Upper lobe of left lung (tissue), 4 donors: Measurements from ENCODE around the gene NUP98.

ENCODE experiments used
- CTCF ChIP-seq, 6 experiments: fragments of 450-650 bp in 4 of 6; fragments of 200-600 bp in 2 of 6; sonication (generic) in 2 of 6; IDR thresholded peaks; one replicate each; pipeline ENCODE4 v1.5.1; 2016 to 2019; ENCODE audit warnings: antibody characterized with exemption in 6 of 6
- POLR2A ChIP-seq, 4 donors: fragments of 450-650 bp; IDR thresholded peaks; one replicate each; pipeline ENCODE4 v1.5.1; 2016 to 2017; ENCODE audit warnings: antibody characterized with exemption in 4 of 4, mild to moderate bottlenecking in 2 of 4

GRCh38 chr11:3835751-3836150 is 38.4 kb upstream of the NUP98 start:
- no peak for TF ChIP-seq CTCF (IDR thresholded peaks at IDR 0.05)
- no peak for TF ChIP-seq POLR2A (IDR thresholded peaks at IDR 0.05)
